Measurements from ENCODE around the gene HDAC9.

Gene HDAC9

GRCh38 chr7:18846765-18847215 lies 351.2 kb downstream of the HDAC9 start:
- CTCF ChIA-PET, result interaction anchor here (0.7 kb wide), 1 partner anchor 258 kb away, joined by 4 read pairs; no protein-coding TSS in a partner anchor
- no peak overlapping the region for H3K27ac ChIP-seq (ENCODE audit: extremely low read depth, low read depth, low read length)
- no peaks in the 10 kb centered on the region for H3K4me1 ChIP-seq (ENCODE audit: control insufficient read depth, insufficient read depth, low read length)
- no peak for TF ChIP-seq ZNF501 (tag by site-specific recombination; IDR thresholded peaks at IDR 0.05)
- H3K9me3 ChIP-seq (ENCODE audit: control insufficient read depth, insufficient read depth, low read depth, low read length), result no peaks in the 10 kb centered on the region
- H3K4me3 ChIP-seq (ENCODE audit: low read depth, low read length), result no peak overlapping the region
- H3K36me3 ChIP-seq (ENCODE audit: control insufficient read depth in 2 of 2, insufficient read depth in 1 of 2, low read length in 2 of 2), result no peaks in the 10 kb centered on the region
- POLR2A ChIA-PET, result no interaction called here

- ChIA-PET CTCF (interaction anchor here (1.5 kb wide), 1 partner anchor 13 kb away, joined by 5 read pairs; no protein-coding TSS in a partner anchor), POLR2A (no interaction called here)
- TF ChIP-seq ZFP41 (tag by site-specific recombination; IDR thresholded peaks at IDR 0.05; ENCODE audit: borderline replicate concordance) (no peak), ZNF768 (tag by site-specific recombination; IDR thresholded peaks at IDR 0.05) (no peak), ZNF645 (tag by site-specific recombination; IDR thresholded peaks at IDR 0.05) (no peak)
- TF ChIP-seq, protein P1, sequence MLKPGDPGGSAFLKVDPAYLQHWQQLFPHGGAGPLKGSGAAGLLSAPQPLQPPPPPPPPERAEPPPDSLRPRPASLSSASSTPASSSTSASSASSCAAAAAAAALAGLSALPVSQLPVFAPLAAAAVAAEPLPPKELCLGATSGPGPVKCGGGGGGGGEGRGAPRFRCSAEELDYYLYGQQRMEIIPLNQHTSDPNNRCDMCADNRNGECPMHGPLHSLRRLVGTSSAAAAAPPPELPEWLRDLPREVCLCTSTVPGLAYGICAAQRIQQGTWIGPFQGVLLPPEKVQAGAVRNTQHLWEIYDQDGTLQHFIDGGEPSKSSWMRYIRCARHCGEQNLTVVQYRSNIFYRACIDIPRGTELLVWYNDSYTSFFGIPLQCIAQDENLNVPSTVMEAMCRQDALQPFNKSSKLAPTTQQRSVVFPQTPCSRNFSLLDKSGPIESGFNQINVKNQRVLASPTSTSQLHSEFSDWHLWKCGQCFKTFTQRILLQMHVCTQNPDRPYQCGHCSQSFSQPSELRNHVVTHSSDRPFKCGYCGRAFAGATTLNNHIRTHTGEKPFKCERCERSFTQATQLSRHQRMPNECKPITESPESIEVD (tag by site-specific recombination; IDR thresholded peaks at IDR 0.05), result no peak
- TF ChIP-seq, protein P2, sequence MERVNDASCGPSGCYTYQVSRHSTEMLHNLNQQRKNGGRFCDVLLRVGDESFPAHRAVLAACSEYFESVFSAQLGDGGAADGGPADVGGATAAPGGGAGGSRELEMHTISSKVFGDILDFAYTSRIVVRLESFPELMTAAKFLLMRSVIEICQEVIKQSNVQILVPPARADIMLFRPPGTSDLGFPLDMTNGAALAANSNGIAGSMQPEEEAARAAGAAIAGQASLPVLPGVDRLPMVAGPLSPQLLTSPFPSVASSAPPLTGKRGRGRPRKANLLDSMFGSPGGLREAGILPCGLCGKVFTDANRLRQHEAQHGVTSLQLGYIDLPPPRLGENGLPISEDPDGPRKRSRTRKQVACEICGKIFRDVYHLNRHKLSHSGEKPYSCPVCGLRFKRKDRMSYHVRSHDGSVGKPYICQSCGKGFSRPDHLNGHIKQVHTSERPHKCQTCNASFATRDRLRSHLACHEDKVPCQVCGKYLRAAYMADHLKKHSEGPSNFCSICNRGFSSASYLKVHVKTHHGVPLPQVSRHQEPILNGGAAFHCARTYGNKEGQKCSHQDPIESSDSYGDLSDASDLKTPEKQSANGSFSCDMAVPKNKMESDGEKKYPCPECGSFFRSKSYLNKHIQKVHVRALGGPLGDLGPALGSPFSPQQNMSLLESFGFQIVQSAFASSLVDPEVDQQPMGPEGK (tag by site-specific recombination; IDR thresholded peaks at IDR 0.05), result no peak
- no peak overlapping the region for H3K4me3 ChIP-seq (ENCODE audit: low read depth, low read length)
- H3K27ac ChIP-seq (ENCODE audit: extremely low read depth, low read depth, low read length), result no peak overlapping the region
- H3K4me1 ChIP-seq (ENCODE audit: control insufficient read depth, insufficient read depth, low read length), result no peaks in the 10 kb centered on the region
- no peaks in the 10 kb centered on the region for H3K36me3 ChIP-seq (ENCODE audit: control insufficient read depth in 2 of 2, insufficient read depth in 1 of 2, low read length in 2 of 2)
- H3K9me3 ChIP-seq (ENCODE audit: control insufficient read depth, insufficient read depth, low read depth, low read length), result no peaks in the 10 kb centered on the region
Measured at GRCh38 chr7:18849130-18849529, 353.6 kb downstream of the HDAC9 start.

DNA sequence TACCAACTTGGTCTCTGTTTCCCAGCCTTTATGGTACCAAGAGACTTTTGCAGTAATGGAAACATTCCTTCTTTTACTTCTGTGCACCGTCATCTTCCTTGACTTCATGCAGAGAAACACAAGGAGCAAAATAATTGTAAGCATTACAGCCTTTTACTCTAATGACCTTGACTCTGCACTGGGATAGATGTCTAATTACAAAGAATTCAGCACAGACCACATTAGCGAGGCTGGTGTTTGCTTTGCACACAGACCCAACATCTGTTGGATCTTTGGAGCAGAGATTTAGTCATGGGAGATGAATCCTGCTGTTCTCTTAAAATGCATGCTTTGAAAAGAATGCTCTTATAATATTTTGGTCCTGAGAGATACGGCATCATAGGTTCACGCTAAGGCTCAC lies 360.2 kb downstream of the HDAC9 start:
- Histone ChIP-seq H3K4me1 (ENCODE audit: control insufficient read depth, insufficient read depth, low read length) (no peaks in the 10 kb centered on the region), H3K9me3 (ENCODE audit: control insufficient read depth, insufficient read depth, low read depth, low read length) (no peaks in the 10 kb centered on the region), H3K27ac (ENCODE audit: extremely low read depth, low read depth, low read length) (no peak overlapping the region), H3K36me3 (ENCODE audit: control insufficient read depth in 2 of 2, insufficient read depth in 1 of 2, low read length in 2 of 2) (no peaks in the 10 kb centered on the region), H3K4me3 (ENCODE audit: low read depth, low read length) (no peak overlapping the region)
- POLR2A ChIA-PET, result no interaction called here
- TF ChIP-seq ZNF341 (tag by site-specific recombination; IDR thresholded peaks at IDR 0.05; ENCODE audit: low read depth) (no peak), ZNF37A (tag by site-specific recombination; IDR thresholded peaks at IDR 0.05) (no peak), YY1 (tag by site-specific recombination; IDR thresholded peaks at IDR 0.05) (no peak), ZNF561 (tag by site-specific recombination; IDR thresholded peaks at IDR 0.05; ENCODE audit: borderline replicate concordance) (no peak), ZXDB (tag by site-specific recombination; IDR thresholded peaks at IDR 0.05) (no peak), ZNF555 (tag by site-specific recombination; conservative IDR thresholded peaks at IDR 0.05) (no peak), ZNF248 (tag by site-specific recombination; IDR thresholded peaks at IDR 0.05) (no peak), ZFP41 (tag by site-specific recombination; IDR thresholded peaks at IDR 0.05; ENCODE audit: borderline replicate concordance) (no peak)
- TF ChIP-seq, protein P3, sequence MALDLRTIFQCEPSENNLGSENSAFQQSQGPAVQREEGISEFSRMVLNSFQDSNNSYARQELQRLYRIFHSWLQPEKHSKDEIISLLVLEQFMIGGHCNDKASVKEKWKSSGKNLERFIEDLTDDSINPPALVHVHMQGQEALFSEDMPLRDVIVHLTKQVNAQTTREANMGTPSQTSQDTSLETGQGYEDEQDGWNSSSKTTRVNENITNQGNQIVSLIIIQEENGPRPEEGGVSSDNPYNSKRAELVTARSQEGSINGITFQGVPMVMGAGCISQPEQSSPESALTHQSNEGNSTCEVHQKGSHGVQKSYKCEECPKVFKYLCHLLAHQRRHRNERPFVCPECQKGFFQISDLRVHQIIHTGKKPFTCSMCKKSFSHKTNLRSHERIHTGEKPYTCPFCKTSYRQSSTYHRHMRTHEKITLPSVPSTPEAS (tag by site-specific recombination; IDR thresholded peaks at IDR 0.05), result no peak
- CTCF ChIA-PET, result no interaction called here
